Fibroblast of pulmonary artery (primary cell): ENCODE results near the gene SQSTM1.

Experiments used
- DNase-seq: peaks from one replicate; pipeline ENCODE4 v3.0.0-alpha.2; 2010; ENCODE audit warnings: low read depth
- H3K4me3 ChIP-seq: replicated peaks from 2 replicates; pipeline ENCODE4 v1.5.1; 2011; ENCODE audit warnings: low read depth, mild to moderate bottlenecking, control low read depth, low read length, moderate library complexity
- TF ChIP-seq, protein P1 (sequence below): IDR thresholded peaks from 2 replicates; pipeline ENCODE4 v1.5.1; 2011; ENCODE audit warnings: mild to moderate bottlenecking, control low read depth, low read length, inconsistent platforms; ENCODE audit errors: missing control alignments

The SQSTM1 gene

GRCh38 chr5:179777456-179777855, 43.2 kb upstream of the SQSTM1 start:
- no peak for DNase-seq
- H3K4me3 ChIP-seq: no peak overlapping the region
- TF ChIP-seq, protein P1, sequence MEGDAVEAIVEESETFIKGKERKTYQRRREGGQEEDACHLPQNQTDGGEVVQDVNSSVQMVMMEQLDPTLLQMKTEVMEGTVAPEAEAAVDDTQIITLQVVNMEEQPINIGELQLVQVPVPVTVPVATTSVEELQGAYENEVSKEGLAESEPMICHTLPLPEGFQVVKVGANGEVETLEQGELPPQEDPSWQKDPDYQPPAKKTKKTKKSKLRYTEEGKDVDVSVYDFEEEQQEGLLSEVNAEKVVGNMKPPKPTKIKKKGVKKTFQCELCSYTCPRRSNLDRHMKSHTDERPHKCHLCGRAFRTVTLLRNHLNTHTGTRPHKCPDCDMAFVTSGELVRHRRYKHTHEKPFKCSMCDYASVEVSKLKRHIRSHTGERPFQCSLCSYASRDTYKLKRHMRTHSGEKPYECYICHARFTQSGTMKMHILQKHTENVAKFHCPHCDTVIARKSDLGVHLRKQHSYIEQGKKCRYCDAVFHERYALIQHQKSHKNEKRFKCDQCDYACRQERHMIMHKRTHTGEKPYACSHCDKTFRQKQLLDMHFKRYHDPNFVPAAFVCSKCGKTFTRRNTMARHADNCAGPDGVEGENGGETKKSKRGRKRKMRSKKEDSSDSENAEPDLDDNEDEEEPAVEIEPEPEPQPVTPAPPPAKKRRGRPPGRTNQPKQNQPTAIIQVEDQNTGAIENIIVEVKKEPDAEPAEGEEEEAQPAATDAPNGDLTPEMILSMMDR: no peak

GRCh38 chr5:179777909-179778308, 42.8 kb upstream of the SQSTM1 start:
- TF ChIP-seq, protein P1: no peak
- no peak overlapping the region for H3K4me3 ChIP-seq
- DNase-seq: no peak

DNA sequence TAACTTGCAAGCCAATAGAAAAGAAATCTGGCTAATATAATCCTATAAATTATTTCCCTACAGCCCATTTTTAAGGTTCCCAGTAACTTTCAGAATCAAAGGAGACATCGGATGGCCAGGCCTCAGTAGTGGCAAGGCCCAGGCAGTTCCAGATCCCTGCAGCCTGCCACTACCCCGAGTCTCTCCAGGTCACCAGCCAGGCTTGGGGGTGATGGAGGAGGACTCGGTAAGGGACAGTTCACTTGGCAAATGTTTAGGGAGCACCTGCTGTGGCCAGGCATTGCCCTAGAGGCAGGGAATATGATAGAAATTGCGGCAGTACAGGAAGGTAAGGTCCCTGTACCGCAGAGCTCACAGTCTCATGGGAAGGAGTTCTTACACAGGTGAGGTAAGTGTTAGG, 42.1 kb upstream of the SQSTM1 start:
- TF ChIP-seq, protein P1: no peak
- no peak for DNase-seq
- no peak overlapping the region for H3K4me3 ChIP-seq

DNA sequence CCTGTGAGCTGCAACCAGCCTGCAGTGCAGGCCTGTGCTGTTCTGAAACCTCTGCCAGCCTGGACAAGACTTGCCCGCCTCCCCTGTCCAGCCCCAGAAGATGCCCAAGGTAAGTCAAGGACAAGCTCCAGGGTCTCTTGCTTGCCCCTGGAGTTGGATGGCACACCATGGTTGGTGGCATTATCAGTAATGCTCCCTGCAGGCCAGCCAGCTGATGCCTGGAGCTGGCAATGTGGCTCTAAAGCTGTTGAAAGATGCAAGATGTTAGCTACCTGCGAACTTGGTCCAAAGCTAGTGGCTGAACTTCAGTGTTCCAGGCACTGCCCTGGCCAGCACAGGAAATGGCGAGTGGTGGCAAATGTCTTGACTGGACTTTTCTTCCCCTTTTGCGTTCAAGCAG, 40.9 kb upstream of the SQSTM1 start:
- H3K4me3 ChIP-seq: no peak overlapping the region
- no peak for DNase-seq
- TF ChIP-seq, protein P1: no peak

GRCh38 chr5:179780362-179780761, 40.3 kb upstream of the SQSTM1 start:
- no peak overlapping the region for H3K4me3 ChIP-seq

GRCh38 chr5:179781846-179782245, 38.9 kb upstream of the SQSTM1 start:
- H3K4me3 ChIP-seq: no peak overlapping the region
- TF ChIP-seq, protein P1: no peak
- DNase-seq: no peak

More at GRCh38 chr5:179780362-179780761, 40.3 kb upstream of the SQSTM1 start:
- no peak for DNase-seq
- TF ChIP-seq, protein P1: no peak

- TF ChIP-seq, protein P1: no peak
- DNase-seq: no peak
- no peak overlapping the region for H3K4me3 ChIP-seq
These were observed 37.6 kb upstream of the SQSTM1 start for GRCh38 chr5:179783128-179783527.
